K562 (cell line): ENCODE results near the gene KLF1. TPM values are rescaled to one million over a fixed set of nuclear protein-coding genes. Genes with fewer than 3 reads are reported as not detected.

Source experiments
- CAMTA2 ChIP-seq: fragments of 250-450 bp; sonication (Bioruptor Pico); conservative IDR thresholded peaks from 2 replicates; pipeline ENCODE4 v1.5.1; 2022
- FOXP1 ChIP-seq: sonication (generic); formaldehyde crosslinking; IDR thresholded peaks from 2 replicates; pipeline ENCODE4 v1.8.0; 2022; ENCODE audit warnings: mild to moderate bottlenecking, missing genetic modification reagents
- FUS ChIP-seq: fragments of 200-400 bp; formaldehyde crosslinking; optimal IDR thresholded peaks from 2 replicates; pipeline ENCODE3; 2017; ENCODE audit warnings: low read depth, low read length
- HNRNPH1 ChIP-seq: fragments of 200-400 bp; formaldehyde crosslinking; optimal IDR thresholded peaks from 2 replicates; pipeline ENCODE3; 2017; ENCODE audit warnings: low read depth, mild to moderate bottlenecking, low read length, moderate library complexity
- IRF2 ChIP-seq: sonication (generic); formaldehyde crosslinking; IDR thresholded peaks from 2 replicates; pipeline ENCODE4 v1.8.1; 2022; ENCODE audit warnings: mild to moderate bottlenecking, missing genetic modification reagents
- JUN ChIP-seq, 2 experiments: sonication (generic) in 1 of 2; formaldehyde crosslinking in 1 of 2; IDR thresholded peaks; 2 replicates each; pipeline versions ENCODE4 v1.6.1 to v1.8.0; 2012 to 2022; ENCODE audit warnings: borderline replicate concordance in 2 of 2, mild to moderate bottlenecking in 2 of 2, improper control_type of control experiment in 1 of 2, low read depth in 1 of 2, low read length in 1 of 2, missing genetic modification reagents in 1 of 2
- MITF ChIP-seq: IDR thresholded peaks from 2 replicates; pipeline ENCODE4 v1.6.1; 2014; ENCODE audit warnings: antibody characterized with exemption
- SIN3B ChIP-seq: fragments of 450-650 bp; IDR thresholded peaks from 2 replicates; pipeline ENCODE4 v1.6.1; 2017; ENCODE audit warnings: low read depth, mild to moderate bottlenecking, moderate library complexity
- SNAPC5 ChIP-seq: fragments of 250-450 bp; sonication (Bioruptor Pico); IDR thresholded peaks from 2 replicates; pipeline ENCODE4 v1.8.0; 2021; ENCODE audit warnings: moderate library complexity, mild to moderate bottlenecking, inconsistent platforms
- SPI1 ChIP-seq: IDR thresholded peaks from 2 replicates; pipeline ENCODE4 v1.6.1; 2011; ENCODE audit warnings: low read depth, low read length, control low read depth, borderline replicate concordance
- ZBTB34 ChIP-seq: fragments of 250-450 bp; sonication (Bioruptor Pico); IDR thresholded peaks from 2 replicates; pipeline ENCODE4 v1.8.0; 2021; ENCODE audit warnings: mild to moderate bottlenecking, moderate library complexity
- ZNF318 ChIP-seq, 2 experiments: fragments of 450-650 bp; IDR thresholded peaks; 2 replicates each; pipeline ENCODE4 v1.6.1; 2016; ENCODE audit warnings: mild to moderate bottlenecking in 2 of 2, borderline replicate concordance in 1 of 2, low read depth in 1 of 2, moderate library complexity in 1 of 2
- ZNF398 ChIP-seq: fragments of 250-450 bp; sonication (Bioruptor Pico); IDR thresholded peaks from 2 replicates; pipeline ENCODE4 v1.8.0; 2021; ENCODE audit warnings: moderate library complexity, mild to moderate bottlenecking, inconsistent platforms
- ZNF75A ChIP-seq: fragments of 450-650 bp; formaldehyde crosslinking; IDR thresholded peaks from 2 replicates; pipeline ENCODE4 v1.4.0; 2020; ENCODE audit warnings: mild to moderate bottlenecking
- ZZZ3 ChIP-seq: fragments of 450-650 bp; IDR thresholded peaks from 2 replicates; pipeline ENCODE4 v1.6.1; 2016; ENCODE audit warnings: antibody characterized with exemption, mild to moderate bottlenecking, moderate library complexity
- polyA plus RNA-seq, 8 experiments: library from polyadenylated mRNA; depleted of rRNA in 4 of 8; stranded (reverse) in 5 of 8; unstranded in 3 of 8; fragments of >200 nt; fragmentation: Nextera tagmentation in 2 of 8; fragmentation: Illumina TruSeq in 1 of 8; extraction: Ambion mirVana in 2 of 8; extraction: Trizol in 1 of 8; gene quantifications; 2 replicates each; pipeline versions ENCODE4 v1.2.1 to v1.2.3, GENCODE V29; 2011 to 2014; ENCODE audit warnings: inconsistent platforms in 1 of 8, missing spikeins in 1 of 8
- total RNA-seq, 7 experiments: library from RNA; depleted of rRNA in 6 of 7; stranded (reverse); fragments of >200 nt in 6 of 7; fragmentation: Illumina TruSeq in 2 of 7; extraction: Trizol in 2 of 7; gene quantifications; 2 replicates each; pipeline versions ENCODE4 v1.2.1 to v1.2.3, GENCODE V29; 2011 to 2021; ENCODE audit warnings: low replicate concordance in 1 of 7

Gene KLF1
- total and polyA plus RNA-seq, 9 of the 15 experiments (the other 6 are each of a cell fraction or from before 2014, with no cell fraction given): 8.4 to 163 (median 47.3) TPM

- TF ChIP-seq ZNF318 (IDR thresholded peaks at IDR 0.05; ENCODE audit: borderline replicate concordance in 1 of 2, low read depth in 1 of 2) (no peak), ZNF398 (CRISPR knock-in tag) (peak; percentile 81), HNRNPH1 (no peak), ZBTB34 (CRISPR knock-in tag) (0 out of 2 replicates have a peak, but pooled peaks have one; percentile 43), IRF2 (CRISPR knock-in tag) (no peak), ZNF75A (CRISPR knock-in tag) (no peak), SPI1 (no peak), SIN3B (no peak), MITF (no peak), ZZZ3 (no peak), SNAPC5 (CRISPR knock-in tag) (no peak), JUN (IDR thresholded peaks at IDR 0.05; ENCODE audit: borderline replicate concordance, low read depth, low read length) (no peak), JUN (CRISPR knock-in tag; IDR thresholded peaks at IDR 0.05; ENCODE audit: borderline replicate concordance) (no peak), FOXP1 (CRISPR knock-in tag) (no peak), CAMTA2 (CRISPR knock-in tag) (no peak), FUS (no peak)
These were observed 4.4 kb downstream of the KLF1 start (continued) for GRCh38 chr19:12882589-12882988.
